Measurements from ENCODE around the gene ERCC4. TPM values are rescaled to one million over a fixed set of nuclear protein-coding genes. Genes with fewer than 3 reads are reported as not detected.
A peak's percentile ranks its signal among the peaks of the same experiment; 100 is the strongest.

The ERCC4 gene
- total RNA-seq, 1 donor from 2014 or later = 9.6 TPM

GRCh38 chr16:13928646-13929045 lies 8.7 kb downstream of the ERCC4 start:
- H3K36me3 ChIP-seq = peaks cover 12% of the 10 kb centered on the region
- H3K4me3 ChIP-seq = no peak overlapping the region
- intact Hi-C loops (cut with DNase I) = loop anchor here (10.0 kb wide), 2 partner anchors 316 to 596 kb away; no protein-coding TSS in a partner anchor
- H3K9me3 ChIP-seq = no peaks in the 10 kb centered on the region
- TF ChIP-seq, protein P1, sequence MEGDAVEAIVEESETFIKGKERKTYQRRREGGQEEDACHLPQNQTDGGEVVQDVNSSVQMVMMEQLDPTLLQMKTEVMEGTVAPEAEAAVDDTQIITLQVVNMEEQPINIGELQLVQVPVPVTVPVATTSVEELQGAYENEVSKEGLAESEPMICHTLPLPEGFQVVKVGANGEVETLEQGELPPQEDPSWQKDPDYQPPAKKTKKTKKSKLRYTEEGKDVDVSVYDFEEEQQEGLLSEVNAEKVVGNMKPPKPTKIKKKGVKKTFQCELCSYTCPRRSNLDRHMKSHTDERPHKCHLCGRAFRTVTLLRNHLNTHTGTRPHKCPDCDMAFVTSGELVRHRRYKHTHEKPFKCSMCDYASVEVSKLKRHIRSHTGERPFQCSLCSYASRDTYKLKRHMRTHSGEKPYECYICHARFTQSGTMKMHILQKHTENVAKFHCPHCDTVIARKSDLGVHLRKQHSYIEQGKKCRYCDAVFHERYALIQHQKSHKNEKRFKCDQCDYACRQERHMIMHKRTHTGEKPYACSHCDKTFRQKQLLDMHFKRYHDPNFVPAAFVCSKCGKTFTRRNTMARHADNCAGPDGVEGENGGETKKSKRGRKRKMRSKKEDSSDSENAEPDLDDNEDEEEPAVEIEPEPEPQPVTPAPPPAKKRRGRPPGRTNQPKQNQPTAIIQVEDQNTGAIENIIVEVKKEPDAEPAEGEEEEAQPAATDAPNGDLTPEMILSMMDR (IDR thresholded peaks at IDR 0.05) = no peak
- no peak overlapping the region for H3K27ac ChIP-seq
- ATAC-seq = no peak
- no peak for DNase-seq
- H3K27me3 ChIP-seq = no peaks in the 10 kb centered on the region
- H3K4me1 ChIP-seq = no peaks in the 10 kb centered on the region

GRCh38 chr16:13931845-13932244 lies 11.9 kb downstream of the ERCC4 start:
- H3K27ac ChIP-seq = no peak overlapping the region
- H3K27me3 ChIP-seq = no peaks in the 10 kb centered on the region
- DNase-seq (no peak), ATAC-seq (no peak)
- H3K9me3 ChIP-seq = no peaks in the 10 kb centered on the region
- intact Hi-C loops (cut with DNase I) = no loop called here
- no peak overlapping the region for H3K4me3 ChIP-seq
- H3K36me3 ChIP-seq = peaks cover 18% of the 10 kb centered on the region
- H3K4me1 ChIP-seq = no peaks in the 10 kb centered on the region
- TF ChIP-seq, protein P1 (IDR thresholded peaks at IDR 0.05) = no peak

DNA sequence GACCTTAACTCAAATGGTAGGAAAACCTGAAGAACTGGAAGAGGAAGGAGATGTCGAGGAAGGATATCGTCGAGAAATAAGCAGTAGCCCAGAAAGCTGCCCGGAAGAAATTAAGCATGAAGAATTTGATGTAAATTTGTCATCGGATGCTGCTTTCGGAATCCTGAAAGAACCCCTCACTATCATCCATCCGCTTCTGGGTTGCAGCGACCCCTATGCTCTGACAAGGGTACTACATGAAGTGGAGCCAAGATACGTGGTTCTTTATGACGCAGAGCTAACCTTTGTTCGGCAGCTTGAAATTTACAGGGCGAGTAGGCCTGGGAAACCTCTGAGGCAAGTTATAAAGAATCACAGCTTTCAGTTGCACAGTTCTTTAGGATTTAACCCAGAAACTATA lies 15.5 kb downstream of the ERCC4 start:
- Histone ChIP-seq H3K4me3 (no peak overlapping the region), H3K4me1 (no peaks in the 10 kb centered on the region), H3K36me3 (peaks cover 24% of the 10 kb centered on the region), H3K9me3 (no peaks in the 10 kb centered on the region), H3K27ac (no peak overlapping the region), H3K27me3 (no peaks in the 10 kb centered on the region)
- TF ChIP-seq, protein P1 (IDR thresholded peaks at IDR 0.05) = peak; percentile 44
- DNase-seq (no peak), ATAC-seq (no peak)
- intact Hi-C loops (cut with DNase I) = no loop called here

DNA sequence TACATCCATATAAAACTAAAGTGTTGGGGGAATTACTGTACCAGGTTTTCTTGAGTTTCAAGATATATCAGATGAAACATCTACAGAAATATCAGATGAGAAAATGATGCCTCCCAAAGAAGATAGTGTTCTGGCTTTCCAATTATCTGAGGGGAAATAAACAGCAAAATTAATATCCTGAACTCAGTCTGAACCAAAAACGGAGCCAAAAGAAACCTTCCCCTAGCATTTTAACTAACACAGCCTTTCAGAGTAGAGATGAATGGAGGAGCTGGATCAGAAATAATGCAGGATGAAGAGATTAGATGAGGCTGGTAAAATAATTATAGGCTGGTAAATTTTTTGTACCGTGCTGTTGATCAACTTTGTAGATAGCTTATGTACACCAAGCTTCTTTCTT lies 16.2 kb downstream of the ERCC4 start:
- intact Hi-C loops (cut with DNase I) = no loop called here
- H3K4me1 ChIP-seq = no peaks in the 10 kb centered on the region
- DNase-seq = no peak
- H3K4me3 ChIP-seq = no peak overlapping the region
- H3K36me3 ChIP-seq = peaks cover 24% of the 10 kb centered on the region
- H3K27ac ChIP-seq = no peak overlapping the region
- TF ChIP-seq, protein P1 (IDR thresholded peaks at IDR 0.05) = no peak
- no peak for ATAC-seq
- no peaks in the 10 kb centered on the region for H3K27me3 ChIP-seq
- H3K9me3 ChIP-seq = no peaks in the 10 kb centered on the region

DNA sequence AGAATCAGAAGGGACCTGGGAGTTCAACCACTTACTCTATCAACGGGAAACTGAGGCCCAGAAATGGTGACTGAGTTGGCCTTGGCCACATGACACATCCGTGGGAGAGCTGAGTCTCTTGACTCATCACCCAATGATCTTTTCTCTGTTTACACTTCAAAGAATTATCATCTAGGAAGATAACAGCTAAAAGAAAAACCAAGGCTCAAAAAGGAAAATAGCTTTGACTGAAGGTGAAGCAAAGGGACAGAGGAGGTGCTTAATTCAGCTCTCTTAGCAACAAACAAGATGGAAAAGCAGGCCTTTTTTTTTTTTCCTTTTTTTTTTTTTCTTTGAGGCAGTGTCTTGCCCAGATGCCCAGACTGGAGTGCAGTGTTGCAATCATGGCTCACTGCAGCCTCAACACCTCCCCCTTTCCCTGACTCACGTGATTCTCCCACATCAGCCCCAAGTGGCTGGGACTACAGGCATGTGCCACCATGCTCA lies 16.7 kb downstream of the ERCC4 start:
- peak; percentile 85 for ATAC-seq

More for the DNA sequence above, 16.7 kb downstream of the ERCC4 start:
- H3K9me3 ChIP-seq = no peaks in the 10 kb centered on the region
- H3K27me3 ChIP-seq = no peaks in the 10 kb centered on the region
- peaks cover 24% of the 10 kb centered on the region for H3K36me3 ChIP-seq
- H3K4me1 ChIP-seq = no peaks in the 10 kb centered on the region
- no peak for DNase-seq
- H3K27ac ChIP-seq = no peak overlapping the region
- intact Hi-C loops (cut with DNase I) = no loop called here
- no peak overlapping the region for H3K4me3 ChIP-seq
- TF ChIP-seq, protein P1 (IDR thresholded peaks at IDR 0.05) = no peak
